H1 (cell line): ENCODE measurements around the gene RHBDD1. TPM values are rescaled to one million over a fixed set of nuclear protein-coding genes. Genes with fewer than 3 reads are reported as not detected.

Source experiments
- RAD21 ChIP-seq, 2 experiments: IDR thresholded peaks in 1 of 2; conservative IDR thresholded peaks in 1 of 2; 2 replicates each; pipeline ENCODE4 v1.6.1; 2011; ENCODE audit warnings: low read depth in 2 of 2, low read length in 2 of 2, improper control_type of control experiment in 1 of 2, inconsistent platforms in 1 of 2, mild to moderate bottlenecking in 1 of 2, moderate library complexity in 1 of 2
- RXRA ChIP-seq: IDR thresholded peaks from 2 replicates; pipeline ENCODE4 v1.6.1; 2011; ENCODE audit warnings: low read depth, mild to moderate bottlenecking, low read length, moderate library complexity; ENCODE audit not compliant: insufficient read depth
- SP1 ChIP-seq: IDR thresholded peaks from 2 replicates; pipeline ENCODE4 v1.6.1; 2011; ENCODE audit warnings: low read depth, low read length
- SP2 ChIP-seq: IDR thresholded peaks from 2 replicates; pipeline ENCODE4 v1.6.1; 2012; ENCODE audit warnings: mild to moderate bottlenecking, low read length, inconsistent platforms
- SP4 ChIP-seq: IDR thresholded peaks from 2 replicates; pipeline ENCODE4 v1.6.1; 2012; ENCODE audit warnings: low read length, inconsistent platforms
- TAF1 ChIP-seq: IDR thresholded peaks from 2 replicates; pipeline ENCODE4 v1.6.1; 2011; ENCODE audit warnings: mild to moderate bottlenecking, low read depth, low read length
- TBP ChIP-seq: IDR thresholded peaks from 2 replicates; pipeline ENCODE4 v1.6.1; 2011; ENCODE audit warnings: low read depth, low read length, improper control_type of control experiment
- polyA plus RNA-seq, 7 experiments: library from polyadenylated mRNA; depleted of rRNA in 3 of 7; stranded (reverse) in 5 of 7; unstranded in 2 of 7; fragments of >200 nt in 5 of 7; fragments of 200-250 nt in 2 of 7; gene quantifications; 1 replicate in 5 of 7; 2 replicates in 1 of 7; 4 replicates in 1 of 7; pipeline versions ENCODE4 v1.2.1 to v1.2.3, GENCODE V29; 2011 to 2013; ENCODE audit warnings: missing spikeins in 2 of 7, mixed read lengths in 2 of 7
- total RNA-seq: library from RNA; stranded (reverse); fragmentation: NEBNext Ultra II Directional; extraction: Animal tissue kit (Norgen Biotek cat#: 25700); gene quantifications from 2 replicates; pipeline ENCODE4 v1.2.1, GENCODE V29; 2021
- TF ChIP-seq, protein P1 (sequence below): IDR thresholded peaks from 2 replicates; pipeline ENCODE4 v1.6.1; 2012; ENCODE audit warnings: inconsistent platforms
- TF ChIP-seq, protein P2 (sequence below): IDR thresholded peaks from 2 replicates; pipeline ENCODE4 v1.6.1; 2012; ENCODE audit warnings: inconsistent platforms

RHBDD1 gene
- total and polyA plus RNA-seq, 2 of the 8 experiments (the other 6 are each of a cell fraction or from before 2014, with no cell fraction given): 10.5 to 23.1 TPM

DNA sequence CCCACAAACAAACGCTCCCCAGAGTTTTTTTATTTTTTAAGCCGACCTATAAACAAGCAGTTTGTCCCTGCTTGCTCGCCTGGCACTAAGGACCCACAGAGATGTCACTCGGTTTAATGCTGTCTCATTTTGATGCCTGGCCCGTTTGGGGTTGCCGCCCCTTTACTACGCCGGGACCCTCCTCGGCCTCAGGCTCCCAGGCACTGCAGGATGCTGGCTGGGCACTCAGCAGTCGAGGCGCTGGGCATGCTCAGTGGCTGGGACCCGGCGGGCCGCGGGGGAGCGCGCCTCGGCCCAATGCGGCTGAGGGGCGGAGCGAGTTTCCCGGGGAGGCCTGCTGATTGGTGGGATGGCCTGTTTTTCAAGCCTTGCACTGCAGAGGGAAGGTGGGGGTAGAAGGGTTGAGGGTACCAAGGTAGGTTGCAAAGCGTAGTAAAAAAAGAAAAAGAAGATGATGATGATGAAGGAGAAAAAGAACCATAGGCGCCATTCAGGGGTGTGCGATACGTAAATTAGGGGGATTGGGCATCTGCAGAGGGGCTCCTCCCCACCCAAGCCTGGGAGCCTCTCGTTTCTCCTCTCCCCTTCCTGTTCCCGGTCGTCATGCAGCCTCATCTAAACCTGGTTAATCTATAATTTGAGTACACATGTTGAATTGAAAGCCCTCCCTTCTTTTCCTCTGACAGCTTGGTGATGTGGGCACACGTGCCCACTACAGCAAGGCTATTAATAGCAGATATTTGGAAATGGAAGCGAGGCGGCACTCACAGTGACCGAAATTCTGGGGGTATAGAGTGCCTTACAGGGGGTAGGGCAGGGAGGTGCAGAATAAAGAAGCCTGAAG lies 34.7 kb upstream of the RHBDD1 start (continued):
- TF ChIP-seq RAD21 (IDR thresholded peaks at IDR 0.05 in 1 of 2, conservative IDR thresholded peaks at IDR 0.05 in 1 of 2; ENCODE audit: low read depth in 2 of 2, low read length in 2 of 2) (no peak), SP2 (peak; percentile 53), TAF1 (0 out of 2 replicates have a peak, but pooled peaks have one; percentile 42), RXRA (no peak), SP4 (no peak), TBP (0 out of 2 replicates have a peak, but pooled peaks have one; percentile 12), SP1 (peak; percentile 85)
- TF ChIP-seq, protein P1, sequence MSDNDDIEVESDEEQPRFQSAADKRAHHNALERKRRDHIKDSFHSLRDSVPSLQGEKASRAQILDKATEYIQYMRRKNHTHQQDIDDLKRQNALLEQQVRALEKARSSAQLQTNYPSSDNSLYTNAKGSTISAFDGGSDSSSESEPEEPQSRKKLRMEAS: peak; percentile 81
- TF ChIP-seq, protein P2, sequence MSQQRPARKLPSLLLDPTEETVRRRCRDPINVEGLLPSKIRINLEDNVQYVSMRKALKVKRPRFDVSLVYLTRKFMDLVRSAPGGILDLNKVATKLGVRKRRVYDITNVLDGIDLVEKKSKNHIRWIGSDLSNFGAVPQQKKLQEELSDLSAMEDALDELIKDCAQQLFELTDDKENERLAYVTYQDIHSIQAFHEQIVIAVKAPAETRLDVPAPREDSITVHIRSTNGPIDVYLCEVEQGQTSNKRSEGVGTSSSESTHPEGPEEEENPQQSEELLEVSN: peak; percentile 65
